ENCODE results near the gene TMEM69. TPM values are rescaled to one million over a fixed set of nuclear protein-coding genes. Genes with fewer than 3 reads are reported as not detected.
A peak's percentile ranks its signal among the peaks of the same experiment; 100 is the strongest.

Gene TMEM69
- total RNA-seq = 10 to 100 TPM; 26.2 to 30.9 TPM
- 29.5 TPM for polyA plus RNA-seq (ENCODE audit: insufficient read depth, low read depth, low replicate concordance)
- long read RNA-seq, donor 1, transcript TMEM69-201 (3 exons, 2,439 nt) = major isoform, 14 of 25 reads
- long read RNA-seq, donor 1, partial matches to known transcripts = 8 of 25 reads
- long read RNA-seq, donor 1, other reads (novel, unspliced or antisense) = 0 of 25 reads
- long read RNA-seq, donor 2, transcript TMEM69-201 (3 exons, 2,439 nt) = major isoform, 8 of 18 reads
- long read RNA-seq, donor 2, partial matches to known transcripts = 9 of 18 reads
- long read RNA-seq, donor 2, other reads (novel, unspliced or antisense) = 0 of 18 reads

GRCh38 chr1:45687754-45688740 is at the start of gene TMEM69:
TMEM69 (plus strand) TSS chr1:45688181; CDS start chr1:45691069, 2,888 bp downstream.
- Histone ChIP-seq H3K4me3 (peak within 1 kb of the TSS; percentile 79 to 94), H3K27ac (peak within 1 kb of the TSS; percentile 96 to 100), H3K27me3 (no peaks in the 10 kb centered on the region), H3K4me1 (no peaks in the 10 kb centered on the region), H3K9me3 (no peaks in the 10 kb centered on the region), H3K36me3 (ENCODE audit: low read depth, missing control alignments) (no peaks in the 10 kb centered on the region)
- intact Hi-C loops (cut with DNase I; ENCODE audit: low total_unique reads) = no loop called here
- peak; percentile 78 for DNase-seq
- 1 to 2% methylated on average over 24 of the region's 24 CpGs for WGBS, 2 donors
- TF ChIP-seq POLR2A (IDR thresholded peaks at IDR 0.05) = no peak
- TF ChIP-seq CTCF (IDR thresholded peaks at IDR 0.05) = no peak

GRCh38 chr1:45640293-45640692 is 47.7 kb upstream of the TMEM69 start:
- no peaks in the 10 kb centered on the region for H3K4me1 ChIP-seq
- H3K9me3 ChIP-seq = no peaks in the 10 kb centered on the region
- H3K36me3 ChIP-seq (ENCODE audit: low read depth, missing control alignments) = no peaks in the 10 kb centered on the region
- no peak overlapping the region for H3K4me3 ChIP-seq
- no peak for DNase-seq
- TF ChIP-seq CTCF (IDR thresholded peaks at IDR 0.05) = no peak
- TF ChIP-seq POLR2A (IDR thresholded peaks at IDR 0.05) = no peak
- 92 to 100% methylated on average over 1 of the region's 1 CpG for WGBS, 2 donors
- no peak overlapping the region for H3K27ac ChIP-seq
- intact Hi-C loops (cut with DNase I; ENCODE audit: low total_unique reads) = no loop called here
- H3K27me3 ChIP-seq = no peaks in the 10 kb centered on the region

GRCh38 chr1:45643321-45643720 is 44.7 kb upstream of the TMEM69 start:
- no peak for TF ChIP-seq CTCF (IDR thresholded peaks at IDR 0.05)
- no peak for TF ChIP-seq POLR2A (IDR thresholded peaks at IDR 0.05)
- Histone ChIP-seq H3K27me3 (no peaks in the 10 kb centered on the region), H3K9me3 (no peaks in the 10 kb centered on the region), H3K4me1 (no peaks in the 10 kb centered on the region), H3K27ac (peak overlapping the region in 1 of 2 donors; percentile 7), H3K36me3 (ENCODE audit: low read depth, missing control alignments) (no peaks in the 10 kb centered on the region), H3K4me3 (no peak overlapping the region)
- WGBS, 2 donors = 71 to 77% methylated on average over 5 of the region's 5 CpGs
- DNase-seq = no peak
- intact Hi-C loops (cut with DNase I; ENCODE audit: low total_unique reads) = no loop called here

GRCh38 chr1:45643978-45644377 is 44.0 kb upstream of the TMEM69 start:
- Histone ChIP-seq H3K4me1 (no peaks in the 10 kb centered on the region), H3K27me3 (no peaks in the 10 kb centered on the region), H3K4me3 (no peak overlapping the region), H3K9me3 (no peaks in the 10 kb centered on the region), H3K36me3 (ENCODE audit: low read depth, missing control alignments) (no peaks in the 10 kb centered on the region), H3K27ac (peak overlapping the region; percentile 16 to 39)
- intact Hi-C loops (cut with DNase I; ENCODE audit: low total_unique reads) = no loop called here
- TF ChIP-seq CTCF (IDR thresholded peaks at IDR 0.05) (no peak), POLR2A (IDR thresholded peaks at IDR 0.05) (no peak)
- peak; percentile 42 for DNase-seq

Measured in testis (tissue), 5 donors.